IPS DF 19.7 (cell line): Measurements from ENCODE around the gene LASP1.
"Not testable (repeated sequence)": the region's sequence is repeated elsewhere in the genome, so short reads cannot be mapped to it uniquely, and the experiment has no call there.

Source experiments
- DNase-seq: peaks from one replicate; pipeline ENCODE4 v3.0.0-alpha.2; 2013; ENCODE audit warnings: low read depth, low spot score

LASP1 gene

GRCh38 chr17:38908676-38909181, 38.9 kb downstream of the LASP1 start:
- DNase-seq: no peak

- DNase-seq: no peak
These were observed 40.5 kb downstream of the LASP1 start for GRCh38 chr17:38910325-38910724.

DNA sequence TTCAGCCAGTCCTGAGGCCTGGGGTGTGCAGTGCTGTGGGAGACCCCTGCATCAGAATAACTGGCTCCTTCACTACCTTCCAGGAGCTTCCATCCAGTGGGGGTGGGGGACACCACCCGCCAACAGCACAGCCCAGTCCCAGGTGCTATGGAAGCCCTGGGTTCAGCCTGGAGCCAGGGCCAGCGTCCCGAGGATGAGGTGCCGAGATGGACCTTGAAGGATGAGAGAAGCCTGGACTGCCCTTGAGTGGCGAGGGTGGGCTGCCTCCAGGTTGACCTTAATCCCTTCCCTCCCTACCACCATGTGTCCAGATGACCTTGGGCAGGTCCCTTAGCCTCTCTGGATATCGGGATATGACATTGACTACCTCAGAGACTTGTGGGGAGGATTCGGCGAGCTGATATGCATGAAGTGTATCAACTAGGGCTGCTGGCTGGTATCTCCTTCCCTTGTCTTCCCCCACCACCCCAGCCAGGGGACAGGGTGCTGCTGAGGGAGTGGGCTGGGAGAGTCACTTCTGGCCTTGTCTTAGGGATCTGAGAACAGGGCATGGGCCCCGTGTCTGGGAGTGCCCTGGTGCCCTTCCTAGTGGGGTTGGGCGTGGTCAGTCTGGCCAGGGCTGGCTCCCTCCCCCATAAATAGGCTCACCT, 41.3 kb downstream of the LASP1 start:
- DNase-seq: no peak

DNA sequence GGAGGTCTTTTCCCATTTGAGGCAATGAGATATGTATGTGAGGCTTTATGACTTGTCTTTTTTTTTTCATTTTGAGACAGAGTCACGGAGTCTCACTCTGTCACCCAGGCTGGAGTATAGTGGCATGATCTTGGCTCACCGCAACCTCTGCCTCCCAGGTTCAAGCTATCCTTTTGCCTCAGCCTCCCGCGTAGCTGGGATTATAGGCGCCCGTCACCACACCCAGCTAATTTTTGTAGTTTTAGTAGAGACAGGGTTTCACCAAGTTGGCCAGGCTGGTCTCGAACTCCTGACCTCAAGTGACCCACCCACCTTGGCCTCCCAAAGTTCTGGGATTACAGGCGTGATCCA, 41.8 kb downstream of the LASP1 start:
- not testable (repeated sequence) for DNase-seq

DNA sequence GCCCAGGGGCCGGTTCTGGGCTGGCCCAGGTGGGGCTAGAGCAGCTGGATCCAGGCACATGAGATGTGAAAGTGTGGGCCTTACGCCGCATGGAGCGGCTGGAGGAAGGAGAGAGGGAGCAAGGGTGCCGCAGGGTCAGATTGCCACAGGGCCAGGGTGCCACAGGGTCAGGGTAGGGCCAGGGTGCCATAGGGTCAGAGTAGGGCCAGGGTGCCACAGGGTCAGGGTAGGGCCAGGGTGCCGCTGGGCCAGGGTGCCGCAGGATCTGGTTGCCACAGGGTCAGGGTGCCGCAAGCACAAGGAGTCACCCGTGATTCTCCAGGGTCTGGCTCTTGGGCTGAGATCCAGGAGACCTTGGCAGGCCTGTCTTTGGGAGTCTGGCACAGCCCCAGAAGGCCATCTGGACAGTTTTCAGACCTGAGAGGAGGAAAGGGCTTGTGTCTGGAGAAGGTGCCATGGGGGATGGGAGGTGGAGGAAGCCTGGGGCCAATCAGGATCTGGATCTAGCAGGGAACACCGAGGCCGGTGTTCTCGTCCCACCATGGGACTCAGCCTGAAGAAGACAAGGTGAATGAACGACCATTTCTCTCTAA, 42.5 kb downstream of the LASP1 start:
- DNase-seq: no peak

DNA sequence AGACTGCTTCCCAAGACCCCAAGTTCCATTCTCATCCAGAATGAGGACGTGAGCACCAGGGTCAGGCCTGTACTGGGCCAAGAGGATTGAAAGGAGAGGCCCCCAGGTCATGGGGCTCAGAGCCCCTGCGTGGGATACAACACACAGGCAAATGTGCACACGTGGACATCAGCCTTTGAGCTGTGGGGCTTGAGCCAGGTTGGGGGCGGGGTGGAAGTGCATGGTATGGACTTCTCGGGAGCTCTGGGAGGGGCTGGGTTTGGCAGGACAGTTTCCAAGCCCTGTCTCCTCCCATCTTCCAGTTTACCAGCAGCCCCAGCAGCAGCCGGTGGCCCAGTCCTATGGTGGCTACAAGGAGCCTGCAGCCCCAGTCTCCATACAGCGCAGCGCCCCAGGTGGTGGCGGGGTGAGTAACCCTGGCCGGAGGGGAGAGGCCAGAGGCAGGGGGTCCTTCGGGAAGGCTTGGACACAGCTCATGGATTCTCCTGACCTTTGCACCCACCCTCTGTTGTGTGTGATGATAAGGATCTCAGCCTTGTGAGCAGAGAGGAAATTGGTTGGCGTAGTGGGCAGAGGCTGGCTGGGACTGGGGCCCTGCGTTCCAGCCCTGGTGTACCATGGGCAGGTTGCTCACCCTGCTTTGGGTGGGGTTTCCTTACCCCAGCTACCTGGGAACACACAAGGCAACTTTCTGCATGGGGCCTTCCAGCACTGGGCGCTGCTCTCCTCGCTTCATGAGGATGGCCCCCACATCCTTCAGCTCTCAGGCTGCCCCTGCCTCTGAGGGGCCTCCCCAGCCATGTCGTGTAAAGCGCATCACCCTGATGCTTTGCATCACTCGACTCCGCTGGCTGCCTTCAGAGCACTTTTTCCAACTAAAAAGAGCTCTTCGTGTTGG, 45.1 kb downstream of the LASP1 start:
- DNase-seq: no peak

DNA sequence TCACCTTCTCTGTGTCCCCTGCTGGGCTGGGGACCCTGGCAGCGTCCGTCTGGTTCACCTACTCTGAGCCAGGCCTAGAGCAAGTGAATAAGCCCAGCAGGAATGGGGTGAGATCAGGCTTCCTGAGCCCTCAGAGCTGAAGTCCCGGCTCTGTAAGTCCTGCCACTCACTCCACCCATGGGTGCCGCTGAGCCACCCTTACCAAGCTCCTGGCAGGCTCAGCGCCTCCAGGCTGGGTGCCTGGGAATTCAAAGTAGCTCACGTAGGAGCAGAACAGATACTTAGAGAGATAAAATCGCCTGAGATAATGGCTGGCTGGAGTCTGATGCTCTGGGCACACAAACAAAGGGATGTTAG, 45.8 kb downstream of the LASP1 start:
- no peak for DNase-seq

DNA sequence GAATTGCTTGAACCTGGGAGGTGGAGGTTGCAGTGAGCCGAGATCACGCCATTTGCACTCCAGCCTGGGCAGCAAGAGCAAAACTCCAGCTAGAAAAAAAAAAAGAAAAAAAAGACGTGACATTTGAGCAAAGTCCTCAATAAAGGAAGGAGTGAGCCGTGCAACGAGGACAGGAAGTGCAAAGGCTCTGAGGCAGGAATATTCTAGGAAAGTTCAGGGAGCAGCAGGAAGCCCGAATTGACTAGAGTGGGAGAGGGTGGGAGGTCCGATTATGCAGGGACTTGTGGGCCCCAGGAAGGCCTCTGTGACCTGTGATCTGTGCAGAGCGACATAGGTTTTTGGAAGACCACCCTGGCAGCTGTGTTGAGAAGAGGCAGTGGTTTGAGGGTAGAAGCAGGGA, 46.9 kb downstream of the LASP1 start:
- no peak for DNase-seq

- no peak for DNase-seq
These were observed 47.4 kb downstream of the LASP1 start for GRCh38 chr17:38917259-38917658.

DNA sequence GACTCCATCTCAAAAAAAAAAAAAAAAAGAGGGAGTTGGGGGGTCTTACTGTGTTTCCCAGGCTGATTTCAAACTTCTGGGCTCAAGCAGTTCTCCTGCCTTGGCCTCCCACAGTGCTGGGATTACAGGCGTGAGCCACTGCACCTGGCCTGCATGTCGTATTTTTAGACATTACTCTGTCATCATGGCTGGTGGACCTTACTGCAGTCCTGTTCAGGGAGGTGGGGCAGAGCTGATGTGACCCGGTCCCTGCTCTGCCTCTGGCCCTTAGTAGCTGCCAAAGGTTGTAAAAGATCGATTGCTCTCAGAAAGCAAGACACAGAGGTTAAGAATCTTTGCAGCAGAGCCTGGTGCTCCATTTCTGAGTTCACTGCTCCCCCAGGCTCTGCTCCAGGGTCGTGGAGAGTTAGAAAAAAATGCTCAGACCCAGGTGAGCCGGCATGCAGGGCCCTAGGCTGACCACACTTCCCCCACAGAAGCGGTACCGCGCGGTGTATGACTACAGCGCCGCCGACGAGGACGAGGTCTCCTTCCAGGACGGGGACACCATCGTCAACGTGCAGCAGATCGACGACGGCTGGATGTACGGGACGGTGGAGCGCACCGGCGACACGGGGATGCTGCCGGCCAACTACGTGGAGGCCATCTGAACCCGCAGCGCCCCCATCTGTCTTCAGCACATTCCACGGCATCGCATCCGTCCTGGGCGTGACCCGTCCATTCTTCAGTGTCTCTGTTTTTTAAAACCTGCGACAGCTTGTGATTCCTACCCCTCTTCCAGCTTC, 48.5 kb downstream of the LASP1 start:
- no peak for DNase-seq

- no peak for DNase-seq
These were observed 49.1 kb downstream of the LASP1 start for GRCh38 chr17:38918916-38919315.

DNA sequence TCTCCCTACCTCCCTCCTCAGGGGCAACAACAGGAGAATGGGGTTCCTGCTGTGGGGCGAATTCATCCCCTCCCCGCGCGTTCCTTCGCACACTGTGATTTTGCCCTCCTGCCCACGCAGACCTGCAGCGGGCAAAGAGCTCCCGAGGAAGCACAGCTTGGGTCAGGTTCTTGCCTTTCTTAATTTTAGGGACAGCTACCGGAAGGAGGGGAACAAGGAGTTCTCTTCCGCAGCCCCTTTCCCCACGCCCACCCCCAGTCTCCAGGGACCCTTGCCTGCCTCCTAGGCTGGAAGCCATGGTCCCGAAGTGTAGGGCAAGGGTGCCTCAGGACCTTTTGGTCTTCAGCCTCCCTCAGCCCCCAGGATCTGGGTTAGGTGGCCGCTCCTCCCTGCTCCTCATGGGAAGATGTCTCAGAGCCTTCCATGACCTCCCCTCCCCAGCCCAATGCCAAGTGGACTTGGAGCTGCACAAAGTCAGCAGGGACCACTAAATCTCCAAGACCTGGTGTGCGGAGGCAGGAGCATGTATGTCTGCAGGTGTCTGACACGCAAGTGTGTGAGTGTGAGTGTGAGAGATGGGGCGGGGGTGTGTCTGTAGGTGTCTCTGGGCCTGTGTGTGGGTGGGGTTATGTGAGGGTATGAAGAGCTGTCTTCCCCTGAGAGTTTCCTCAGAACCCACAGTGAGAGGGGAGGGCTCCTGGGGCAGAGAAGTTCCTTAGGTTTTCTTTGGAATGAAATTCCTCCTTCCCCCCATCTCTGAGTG, 49.6 kb downstream of the LASP1 start:
- no peak for DNase-seq

DNA sequence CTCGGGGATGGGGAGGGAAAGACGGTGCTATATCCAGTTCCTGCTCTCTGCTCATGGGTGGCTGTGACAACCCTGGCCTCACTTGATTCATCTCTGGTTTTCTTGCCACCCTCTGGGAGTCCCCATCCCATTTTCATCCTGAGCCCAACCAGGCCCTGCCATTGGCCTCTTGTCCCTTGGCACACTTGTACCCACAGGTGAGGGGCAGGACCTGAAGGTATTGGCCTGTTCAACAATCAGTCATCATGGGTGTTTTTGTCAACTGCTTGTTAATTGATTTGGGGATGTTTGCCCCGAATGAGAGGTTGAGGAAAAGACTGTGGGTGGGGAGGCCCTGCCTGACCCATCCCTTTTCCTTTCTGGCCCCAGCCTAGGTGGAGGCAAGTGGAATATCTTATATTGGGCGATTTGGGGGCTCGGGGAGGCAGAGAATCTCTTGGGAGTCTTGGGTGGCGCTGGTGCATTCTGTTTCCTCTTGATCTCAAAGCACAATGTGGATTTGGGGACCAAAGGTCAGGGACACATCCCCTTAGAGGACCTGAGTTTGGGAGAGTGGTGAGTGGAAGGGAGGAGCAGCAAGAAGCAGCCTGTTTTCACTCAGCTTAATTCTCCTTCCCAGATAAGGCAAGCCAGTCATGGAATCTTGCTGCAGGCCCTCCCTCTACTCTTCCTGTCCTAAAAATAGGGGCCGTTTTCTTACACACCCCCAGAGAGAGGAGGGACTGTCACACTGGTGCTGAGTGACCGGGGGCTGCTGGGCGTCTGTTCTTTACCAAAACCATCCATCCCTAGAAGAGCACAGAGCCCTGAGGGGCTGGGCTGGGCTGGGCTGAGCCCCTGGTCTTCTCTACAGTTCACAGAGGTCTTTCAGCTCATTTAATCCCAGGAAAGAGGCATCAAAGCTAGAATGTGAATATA, 50.8 kb downstream of the LASP1 start:
- no peak for DNase-seq

DNA sequence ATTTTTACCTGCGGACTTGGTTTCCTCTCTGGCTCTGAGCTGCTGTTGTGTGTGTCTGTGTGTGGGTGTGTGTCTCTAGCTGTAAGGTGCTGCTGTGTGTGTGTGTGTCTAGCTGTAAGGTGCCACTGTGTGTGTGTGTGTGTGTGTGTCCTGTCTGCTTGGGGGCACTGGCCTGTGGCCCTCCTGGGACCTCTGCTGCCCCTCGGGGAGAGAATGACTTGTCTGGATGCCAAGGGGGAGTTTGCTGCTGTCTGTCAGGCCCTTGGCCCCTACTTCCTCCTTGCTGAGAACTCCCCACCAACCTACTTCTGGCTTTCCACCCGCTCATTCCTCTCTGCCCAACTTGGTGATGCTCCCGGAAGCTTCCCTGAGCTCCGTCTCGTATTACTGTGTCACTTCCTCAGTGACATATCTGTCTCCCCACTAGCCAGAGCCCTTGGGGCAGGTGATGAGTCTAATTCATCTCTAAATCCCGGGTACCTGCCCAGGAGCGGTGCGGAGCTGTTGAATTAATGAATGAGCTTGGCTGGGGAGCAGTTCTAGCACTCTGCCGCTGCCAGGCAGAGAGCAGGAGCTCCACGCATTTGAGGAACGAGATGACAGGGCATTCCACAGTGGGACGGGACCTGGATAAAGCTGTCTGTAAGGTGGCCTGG, 52.0 kb downstream of the LASP1 start:
- DNase-seq: no peak

DNA sequence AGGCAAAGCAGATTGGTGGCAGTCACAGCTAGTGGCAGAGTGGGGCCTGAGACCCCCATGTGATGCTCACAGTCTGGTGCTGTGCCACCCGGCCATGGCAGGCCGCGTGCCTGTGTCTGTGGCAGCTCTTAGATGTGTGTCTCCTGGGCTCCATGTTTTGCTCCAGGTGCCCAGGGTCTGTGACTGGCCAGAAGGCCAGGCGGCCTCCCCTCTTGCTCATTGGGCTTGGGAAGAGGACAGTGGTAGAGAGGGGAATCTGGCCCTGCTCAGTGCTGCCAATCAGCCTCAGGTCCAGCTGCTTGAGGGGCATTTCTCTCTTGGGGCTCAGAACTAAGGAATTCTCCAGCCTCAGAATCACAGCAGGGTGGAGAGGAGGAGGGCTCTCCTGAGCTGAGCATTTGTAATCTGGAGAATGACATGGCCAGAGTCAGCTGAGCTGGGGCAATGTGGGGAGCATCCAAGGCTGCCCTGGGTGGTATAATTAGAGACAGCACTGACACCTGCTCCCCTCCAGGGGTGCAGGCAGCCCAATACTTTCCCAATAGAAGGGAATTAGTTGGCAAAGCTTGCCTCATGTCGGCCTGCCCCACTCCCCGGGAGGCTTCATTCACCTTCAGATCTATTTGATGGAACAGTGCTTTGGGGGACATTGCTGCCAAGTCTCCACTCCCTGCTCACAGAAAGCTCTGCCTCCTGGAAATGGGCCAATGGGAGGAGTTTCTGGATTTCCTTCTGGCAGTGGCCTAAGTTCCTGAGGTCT, 52.9 kb downstream of the LASP1 start:
- no peak for DNase-seq

DNA sequence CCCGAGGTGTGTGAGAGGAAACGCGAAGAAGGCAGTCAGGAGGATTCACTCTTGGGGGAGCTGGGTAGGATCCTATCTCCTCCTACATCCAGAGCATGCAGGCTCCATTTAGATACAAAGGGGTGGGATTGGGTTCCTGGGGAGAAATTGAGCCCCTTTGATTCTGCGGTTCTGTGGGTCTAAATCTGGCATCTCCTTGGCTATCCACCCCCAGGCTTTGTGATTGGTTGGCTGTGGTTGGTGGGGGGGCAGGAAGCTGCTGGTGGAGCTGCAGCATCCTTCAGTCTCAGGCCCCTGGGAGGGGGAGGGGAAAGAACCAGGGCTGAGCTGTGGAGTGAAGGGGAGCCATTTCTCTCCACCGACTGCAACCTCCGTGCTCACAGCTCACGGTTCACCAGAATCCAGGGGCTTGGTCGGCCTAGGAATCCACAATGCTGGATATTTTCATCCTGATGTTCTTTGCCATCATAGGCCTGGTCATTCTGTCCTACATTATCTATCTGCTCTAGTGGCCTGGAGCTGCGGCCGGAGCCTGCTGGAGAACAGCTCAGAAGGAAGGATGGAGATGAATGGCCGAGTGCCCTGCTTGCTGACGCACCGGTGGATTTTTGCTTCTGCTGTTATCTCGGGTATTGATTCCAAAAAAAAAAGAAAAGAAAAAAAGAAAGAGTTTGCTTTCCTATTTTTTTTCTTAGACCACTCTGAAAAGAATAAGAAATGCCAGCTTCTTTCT, 55.6 kb downstream of the LASP1 start, which contains the start of gene LASP1NB:
LASP1NB (plus strand) TSS at position 352 of the 733 bp plus-strand sequence.
- no peak for DNase-seq

- DNase-seq: no peak
These were observed 56.6 kb downstream of the LASP1 start for GRCh38 chr17:38926293-38927070.
